GM23338 (cell line): Measurements from ENCODE around the gene RAX2. TPM values are rescaled to one million over a fixed set of nuclear protein-coding genes. Genes with fewer than 3 reads are reported as not detected.

Experiments used
- ATAC-seq: fragments of 200-7000 bp; cut with Tn5 transposase; 3 replicates; pipeline ENCODE4 v1.9.1; 2020
- DNase-seq: peaks from one replicate; pipeline ENCODE4 v3.0.0-alpha.2; 2015; ENCODE audit warnings: low spot score
- H2AFZ ChIP-seq: fragments of 200-600 bp; sonication (generic); 2 replicates; pipeline ENCODE4 v1.8.0; 2016; ENCODE audit warnings: antibody characterized with exemption, mild to moderate bottlenecking, moderate library complexity
- H3F3A ChIP-seq: fragments of 200-600 bp; sonication (generic); replicated peaks from 2 replicates; pipeline ENCODE4 v1.8.0; 2017; ENCODE audit warnings: antibody characterized with exemption, mixed run types, low read depth
- H3K27ac ChIP-seq: fragments of 200-600 bp; sonication (generic); 2 replicates; pipeline ENCODE4 v1.6.1; 2016; ENCODE audit warnings: low read depth
- H3K27me3 ChIP-seq: fragments of 200-600 bp; sonication (generic); 2 replicates; pipeline ENCODE4 v1.8.0; 2016; ENCODE audit warnings: mild to moderate bottlenecking, mixed run types, moderate library complexity; ENCODE audit not compliant: insufficient read depth
- H3K36me3 ChIP-seq: fragments of 200-600 bp; sonication (generic); 2 replicates; pipeline ENCODE4 v1.8.0; 2016; ENCODE audit warnings: mild to moderate bottlenecking; ENCODE audit not compliant: insufficient read depth
- H3K4me1 ChIP-seq: fragments of 200-600 bp; sonication (generic); 2 replicates; pipeline ENCODE4 v1.8.0; 2016; ENCODE audit warnings: mild to moderate bottlenecking, moderate library complexity; ENCODE audit not compliant: insufficient read depth
- H3K4me2 ChIP-seq: fragments of 200-600 bp; sonication (generic); 2 replicates; pipeline ENCODE4 v1.7.1; 2017; ENCODE audit warnings: mixed run types
- H3K4me3 ChIP-seq: fragments of 200-600 bp; sonication (generic); 2 replicates; pipeline ENCODE4 v1.6.1; 2016; ENCODE audit warnings: mixed run types
- H3K79me2 ChIP-seq: fragments of 200-600 bp; sonication (generic); replicated peaks from 2 replicates; pipeline ENCODE4 v1.8.0; 2017; ENCODE audit warnings: mild to moderate bottlenecking; ENCODE audit not compliant: insufficient read depth
- H3K9me2 ChIP-seq: fragments of 200-600 bp; sonication (generic); 2 replicates; pipeline ENCODE4 v1.8.0; 2017; ENCODE audit not compliant: insufficient read depth
- H4K20me1 ChIP-seq: fragments of 200-600 bp; sonication (generic); replicated peaks from 2 replicates; pipeline ENCODE4 v1.8.0; 2017; ENCODE audit warnings: mild to moderate bottlenecking; ENCODE audit not compliant: insufficient read depth
- H3K27ac Mint-ChIP-seq: 2 replicates; pipeline ENCODE4 v1.8.0; 2020; ENCODE audit warnings: inconsistent platforms, mild to moderate bottlenecking, moderate library complexity, mixed read lengths
- H3K27me3 Mint-ChIP-seq: 3 replicates; pipeline ENCODE4 v1.8.0; 2022; ENCODE audit warnings: low read depth, mild to moderate bottlenecking, moderate library complexity, mixed read lengths, inconsistent platforms; ENCODE audit not compliant: insufficient read depth, poor library complexity
- H3K36me3 Mint-ChIP-seq: 3 replicates; pipeline ENCODE4 v1.8.0; 2021; ENCODE audit warnings: low read depth, mild to moderate bottlenecking, inconsistent platforms, moderate library complexity, mixed read lengths
- H3K4me1 Mint-ChIP-seq: 3 replicates; pipeline ENCODE4 v1.8.0; 2020; ENCODE audit warnings: mild to moderate bottlenecking, inconsistent platforms, mixed read lengths
- H3K4me3 Mint-ChIP-seq: 3 replicates; pipeline ENCODE4 v1.8.0; 2021; ENCODE audit warnings: moderate library complexity, mild to moderate bottlenecking, inconsistent platforms, mixed read lengths
- H3K9me3 Mint-ChIP-seq: 3 replicates; pipeline ENCODE4 v1.8.0; 2020; ENCODE audit warnings: moderate library complexity, mild to moderate bottlenecking, inconsistent platforms, mixed read lengths
- CREB1 ChIP-seq: fragments of 250-450 bp; sonication (Bioruptor Pico); IDR thresholded peaks from 2 replicates; pipeline ENCODE4 v1.5.0; 2020; ENCODE audit warnings: low read depth, mild to moderate bottlenecking, moderate library complexity
- CTCF ChIP-seq, 2 experiments: fragments of 200-600 bp in 1 of 2; sonication (generic) in 1 of 2; conservative IDR thresholded peaks; 2 replicates each; pipeline versions ENCODE4 v1.5.1 to v1.6.1; 2016 to 2017; ENCODE audit warnings: antibody characterized with exemption in 2 of 2, low read depth in 2 of 2, mild to moderate bottlenecking in 2 of 2, moderate library complexity in 1 of 2
- ETS1 ChIP-seq: IDR thresholded peaks from 2 replicates; pipeline ENCODE4 v1.6.1; 2016; ENCODE audit warnings: antibody characterized with exemption
- EZH2 ChIP-seq: fragments of 200-600 bp; sonication (generic); IDR thresholded peaks from one replicate; pipeline ENCODE4 v1.8.0; 2017; ENCODE audit warnings: antibody characterized with exemption, mild to moderate bottlenecking, low read depth; ENCODE audit not compliant: unreplicated experiment
- EZH2phosphoT487 ChIP-seq: fragments of 200-600 bp; sonication (generic); IDR thresholded peaks from one replicate; pipeline ENCODE4 v1.8.1; 2018; ENCODE audit warnings: antibody characterized with exemption; ENCODE audit not compliant: unreplicated experiment
- JUNB ChIP-seq: IDR thresholded peaks from one replicate; pipeline ENCODE4 v1.6.1; 2016; ENCODE audit warnings: antibody characterized with exemption; ENCODE audit not compliant: unreplicated experiment
- NANOG ChIP-seq: IDR thresholded peaks from 2 replicates; pipeline ENCODE4 v1.6.1; 2016; ENCODE audit warnings: antibody characterized with exemption, borderline replicate concordance
- POLR2AphosphoS5 ChIP-seq: IDR thresholded peaks from 2 replicates; pipeline ENCODE4 v1.6.1; 2016; ENCODE audit warnings: antibody characterized with exemption, low read depth
- REST ChIP-seq: IDR thresholded peaks from one replicate; pipeline ENCODE4 v1.6.1; 2018; ENCODE audit warnings: antibody characterized with exemption; ENCODE audit not compliant: unreplicated experiment
- STAT1 ChIP-seq: IDR thresholded peaks from one replicate; pipeline ENCODE4 v1.6.1; 2016; ENCODE audit warnings: antibody characterized with exemption; ENCODE audit not compliant: unreplicated experiment
- ZNF114 ChIP-seq: fragments of 250-450 bp; sonication (Bioruptor Pico); IDR thresholded peaks from 2 replicates; pipeline ENCODE4 v1.5.0; 2020; ENCODE audit warnings: mild to moderate bottlenecking, moderate library complexity
- ZNF331 ChIP-seq: fragments of 250-450 bp; sonication (Bioruptor Pico); IDR thresholded peaks from 2 replicates; pipeline ENCODE4 v1.5.0; 2020; ENCODE audit warnings: low read depth, mild to moderate bottlenecking, moderate library complexity
- ZNF462 ChIP-seq: fragments of 250-450 bp; sonication (Bioruptor Pico); IDR thresholded peaks from 2 replicates; pipeline ENCODE4 v1.5.0; 2020; ENCODE audit warnings: mild to moderate bottlenecking, moderate library complexity
- polyA plus RNA-seq: library from polyadenylated mRNA; unstranded; fragments of >200 nt; fragmentation: Nextera tagmentation; extraction: Ambion mirVana; gene quantifications from 2 replicates; pipeline ENCODE4 v1.2.1, GENCODE V29; 2016
- total RNA-seq: library from RNA; depleted of rRNA; stranded (reverse); fragments of >200 nt; shearing (Covaris generic); gene quantifications from 2 replicates; pipeline ENCODE4 v1.2.3, GENCODE V29; 2014

The RAX2 gene
- total and polyA plus RNA-seq, 2 experiments from 2014 or later: 0.13 TPM; not detected in 1

GRCh38 chr19:3723110-3723488 is 48.9 kb downstream of the RAX2 start:
- Mint-ChIP-seq H3K9me3 (no peaks in the 10 kb centered on the region), H3K27ac (no peak overlapping the region; the same call in 1 of the 2 replicates), H3K4me1 (peaks cover 4% of the 10 kb centered on the region), H3K36me3 (no peaks in the 10 kb centered on the region), H3K4me3 (peak overlapping the region; percentile 77), H3K27me3 (peaks cover 16% of the 10 kb centered on the region)
- ATAC-seq (no peak), DNase-seq (no peak)
- H3K27ac ChIP-seq: 0 out of 2 replicates have a peak overlapping the region, but pooled peaks have one; percentile 76
- no peaks in the 10 kb centered on the region for H3K36me3 ChIP-seq
- H4K20me1 ChIP-seq: no peaks in the 10 kb centered on the region
- no peaks in the 10 kb centered on the region for H3K27me3 ChIP-seq
- peaks cover 15% of the 10 kb centered on the region; the same call in 1 of the 2 replicates for H3K4me1 ChIP-seq
- peak overlapping the region; percentile 97 for H3K4me2 ChIP-seq
- H3K4me3 ChIP-seq: peak overlapping the region; percentile 83
- H3K79me2 ChIP-seq: no peaks in the 10 kb centered on the region
- H3F3A ChIP-seq: no peaks in the 10 kb centered on the region
- H3K9me2 ChIP-seq: no peaks in the 10 kb centered on the region
- TF ChIP-seq EZH2phosphoT487 (no peak), JUNB (no peak), POLR2AphosphoS5 (no peak), EZH2 (no peak), STAT1 (no peak), ZNF331 (CRISPR knock-in tag) (no peak), ETS1 (no peak), CTCF (conservative IDR thresholded peaks at IDR 0.05; ENCODE audit: low read depth in 2 of 2) (no peak), NANOG (no peak), CREB1 (CRISPR knock-in tag) (no peak), ZNF114 (CRISPR knock-in tag) (no peak), ZNF462 (CRISPR knock-in tag) (no peak), REST (no peak)
- H2AFZ ChIP-seq: no peak overlapping the region
